Measurements from ENCODE around the gene ZG16. TPM values are rescaled to one million over a fixed set of nuclear protein-coding genes. Genes with fewer than 3 reads are reported as not detected.
A peak's percentile ranks its signal among the peaks of the same experiment; 100 is the strongest.

Gene ZG16
- total and polyA plus RNA-seq, 9 of the 15 experiments (the other 6 are each of a cell fraction or from before 2014, with no cell fraction given) = 0.04 TPM; not detected in 8

- TF ChIP-seq, protein P1, sequence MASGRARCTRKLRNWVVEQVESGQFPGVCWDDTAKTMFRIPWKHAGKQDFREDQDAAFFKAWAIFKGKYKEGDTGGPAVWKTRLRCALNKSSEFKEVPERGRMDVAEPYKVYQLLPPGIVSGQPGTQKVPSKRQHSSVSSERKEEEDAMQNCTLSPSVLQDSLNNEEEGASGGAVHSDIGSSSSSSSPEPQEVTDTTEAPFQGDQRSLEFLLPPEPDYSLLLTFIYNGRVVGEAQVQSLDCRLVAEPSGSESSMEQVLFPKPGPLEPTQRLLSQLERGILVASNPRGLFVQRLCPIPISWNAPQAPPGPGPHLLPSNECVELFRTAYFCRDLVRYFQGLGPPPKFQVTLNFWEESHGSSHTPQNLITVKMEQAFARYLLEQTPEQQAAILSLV (tag; IDR thresholded peaks at IDR 0.05) = peak; percentile 7; the same call in 1 of the 2 replicates
- peak in 1 of 2 experiments; percentile 15 for TF ChIP-seq AFF1 (IDR thresholded peaks at IDR 0.05; ENCODE audit: low read depth in 1 of 2, partially characterized antibody in 2 of 2)
- peak; percentile 78; the same call in 1 of the 2 replicates for TF ChIP-seq RB1 (IDR thresholded peaks at IDR 0.05; ENCODE audit: low read depth)
- TF ChIP-seq IFI16 (CRISPR knock-in tag; IDR thresholded peaks at IDR 0.05) = no peak
- TF ChIP-seq, protein P2, sequence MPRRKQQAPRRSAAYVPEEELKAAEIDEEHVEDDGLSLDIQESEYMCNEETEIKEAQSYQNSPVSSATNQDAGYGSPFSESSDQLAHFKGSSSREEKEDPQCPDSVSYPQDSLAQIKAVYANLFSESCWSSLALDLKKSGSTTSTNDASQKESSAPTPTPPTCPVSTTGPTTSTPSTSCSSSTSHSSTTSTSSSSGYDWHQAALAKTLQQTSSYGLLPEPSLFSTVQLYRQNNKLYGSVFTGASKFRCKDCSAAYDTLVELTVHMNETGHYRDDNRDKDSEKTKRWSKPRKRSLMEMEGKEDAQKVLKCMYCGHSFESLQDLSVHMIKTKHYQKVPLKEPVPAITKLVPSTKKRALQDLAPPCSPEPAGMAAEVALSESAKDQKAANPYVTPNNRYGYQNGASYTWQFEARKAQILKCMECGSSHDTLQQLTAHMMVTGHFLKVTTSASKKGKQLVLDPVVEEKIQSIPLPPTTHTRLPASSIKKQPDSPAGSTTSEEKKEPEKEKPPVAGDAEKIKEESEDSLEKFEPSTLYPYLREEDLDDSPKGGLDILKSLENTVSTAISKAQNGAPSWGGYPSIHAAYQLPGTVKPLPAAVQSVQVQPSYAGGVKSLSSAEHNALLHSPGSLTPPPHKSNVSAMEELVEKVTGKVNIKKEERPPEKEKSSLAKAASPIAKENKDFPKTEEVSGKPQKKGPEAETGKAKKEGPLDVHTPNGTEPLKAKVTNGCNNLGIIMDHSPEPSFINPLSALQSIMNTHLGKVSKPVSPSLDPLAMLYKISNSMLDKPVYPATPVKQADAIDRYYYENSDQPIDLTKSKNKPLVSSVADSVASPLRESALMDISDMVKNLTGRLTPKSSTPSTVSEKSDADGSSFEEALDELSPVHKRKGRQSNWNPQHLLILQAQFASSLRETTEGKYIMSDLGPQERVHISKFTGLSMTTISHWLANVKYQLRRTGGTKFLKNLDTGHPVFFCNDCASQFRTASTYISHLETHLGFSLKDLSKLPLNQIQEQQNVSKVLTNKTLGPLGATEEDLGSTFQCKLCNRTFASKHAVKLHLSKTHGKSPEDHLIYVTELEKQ (CRISPR knock-in tag; IDR thresholded peaks at IDR 0.05) = no peak
- no peak for TF ChIP-seq COPS2 (conservative IDR thresholded peaks at IDR 0.05)
- TF ChIP-seq PRMT5 (CRISPR knock-in tag; IDR thresholded peaks at IDR 0.05) = no peak
- no peak for TF ChIP-seq GABPB2 (CRISPR knock-in tag; conservative IDR thresholded peaks at IDR 0.05)
- peak; percentile 93 for TF ChIP-seq NR2C1 (IDR thresholded peaks at IDR 0.05)
- peak; percentile 95 for TF ChIP-seq NR2C1 (tag; IDR thresholded peaks at IDR 0.05)
- peak; percentile 19 to 92; a peak in 3 of 4 replicates for TF ChIP-seq TEAD1 (CRISPR knock-in tag; IDR thresholded peaks at IDR 0.05)
- peak; percentile 53; the same call in 1 of the 2 replicates for TF ChIP-seq MXI1 (IDR thresholded peaks at IDR 0.05; ENCODE audit: low read depth, low read length)
- peak; percentile 78 to 79 for TF ChIP-seq RAD21 (CRISPR knock-in tag; conservative IDR thresholded peaks at IDR 0.05 in 1 of 2, IDR thresholded peaks at IDR 0.05 in 1 of 2)
- peak; percentile 59; the same call in 1 of the 2 replicates for TF ChIP-seq ESRRA (IDR thresholded peaks at IDR 0.05; ENCODE audit: borderline replicate concordance, low read depth)
- TF ChIP-seq MAFF (IDR thresholded peaks at IDR 0.05; ENCODE audit: low read length) = no peak
- TF ChIP-seq ZNF707 (CRISPR knock-in tag; conservative IDR thresholded peaks at IDR 0.05) = no peak
- TF ChIP-seq EP300 (IDR thresholded peaks at IDR 0.05; ENCODE audit: low read length) = no peak
- no peak for TF ChIP-seq ZC3H11A (IDR thresholded peaks at IDR 0.05; ENCODE audit: low read depth, low read length)
- TF ChIP-seq ZNF121 (CRISPR knock-in tag; conservative IDR thresholded peaks at IDR 0.05) = peak; percentile 62
- TF ChIP-seq NCOA6 (IDR thresholded peaks at IDR 0.05) = peak; percentile 94
These were observed 38.0 kb downstream of the ZG16 start, which contains the start of gene PAGR1 (continued) for GRCh38 chr16:29815793-29816693.
